BLaER1 (cell line): Measurements from ENCODE around the gene ATRIP.
A peak's percentile ranks its signal among the peaks of the same experiment; 100 is the strongest.

ENCODE experiments used
- H3K27ac ChIP-seq: shearing (Covaris generic); formaldehyde crosslinking; 2 replicates; pipeline ENCODE4 v1.8.1; 2022
- H3K27me3 ChIP-seq: shearing (Covaris generic); formaldehyde crosslinking; 2 replicates; pipeline ENCODE4 v1.8.1; 2022
- H3K36me3 ChIP-seq: shearing (Covaris generic); formaldehyde crosslinking; 2 replicates; pipeline ENCODE4 v1.8.1; 2022
- H3K4me1 ChIP-seq: shearing (Covaris generic); formaldehyde crosslinking; 2 replicates; pipeline ENCODE4 v1.8.1; 2022
- H3K4me2 ChIP-seq: shearing (Covaris generic); formaldehyde crosslinking; 2 replicates; pipeline ENCODE4 v1.8.1; 2022
- H3K4me3 ChIP-seq: shearing (Covaris generic); formaldehyde crosslinking; 2 replicates; pipeline ENCODE4 v1.8.1; 2022
- H3K9ac ChIP-seq: shearing (Covaris generic); formaldehyde crosslinking; 2 replicates; pipeline ENCODE4 v1.8.1; 2022
- H3K9me3 ChIP-seq: shearing (Covaris generic); formaldehyde crosslinking; 2 replicates; pipeline ENCODE4 v1.8.1; 2022
- H4K20me1 ChIP-seq: shearing (Covaris generic); formaldehyde crosslinking; 2 replicates; pipeline ENCODE4 v1.8.1; 2022
- Cebpa-rat ChIP-seq: shearing (Covaris generic); IDR thresholded peaks from 2 replicates; pipeline ENCODE4 v1.8.1; 2022

Gene ATRIP

GRCh38 chr3:48423241-48423882 is 23.2 kb upstream of the ATRIP start:
- Histone ChIP-seq H3K27me3 (no peaks in the 10 kb centered on the region), H3K9ac (peak overlapping the region; percentile 41), H3K9me3 (no peaks in the 10 kb centered on the region), H3K4me1 (peaks cover 66% of the 10 kb centered on the region), H3K27ac (peak overlapping the region; percentile 98; the same call in 1 of the 2 replicates), H3K4me3 (no peak overlapping the region), H3K36me3 (peaks cover 71% of the 10 kb centered on the region), H3K4me2 (peak overlapping the region; percentile 98), H4K20me1 (peaks cover 97% of the 10 kb centered on the region)
- no peak for TF ChIP-seq Cebpa-rat

GRCh38 chr3:48423883-48424695 is 22.4 kb upstream of the ATRIP start:
- Histone ChIP-seq H3K9ac (peak overlapping the region; percentile 98; the same call in 1 of the 2 replicates), H3K9me3 (no peaks in the 10 kb centered on the region), H3K27me3 (no peaks in the 10 kb centered on the region), H3K4me1 (peaks cover 66% of the 10 kb centered on the region), H3K36me3 (peaks cover 64% of the 10 kb centered on the region), H3K27ac (peak overlapping the region; percentile 98), H4K20me1 (peaks cover 90% of the 10 kb centered on the region), H3K4me2 (peak overlapping the region; percentile 98), H3K4me3 (no peak overlapping the region)
- no peak for TF ChIP-seq Cebpa-rat

- no peak for TF ChIP-seq Cebpa-rat
- Histone ChIP-seq H3K4me3 (0 out of 2 replicates have a peak overlapping the region, but pooled peaks have one; percentile 95), H3K9me3 (no peaks in the 10 kb centered on the region), H3K4me2 (peak overlapping the region; percentile 98), H3K9ac (peak overlapping the region; percentile 98), H4K20me1 (peaks cover 77% of the 10 kb centered on the region), H3K27ac (peak overlapping the region; percentile 98), H3K27me3 (no peaks in the 10 kb centered on the region), H3K36me3 (peaks cover 52% of the 10 kb centered on the region), H3K4me1 (peaks cover 72% of the 10 kb centered on the region)
Observed at GRCh38 chr3:48425281-48425812, 21.2 kb upstream of the ATRIP start.

- Histone ChIP-seq H3K9me3 (no peaks in the 10 kb centered on the region), H3K27me3 (no peaks in the 10 kb centered on the region), H3K4me2 (peak overlapping the region; percentile 98), H4K20me1 (peaks cover 66% of the 10 kb centered on the region), H3K9ac (peak overlapping the region; percentile 98), H3K4me3 (peak overlapping the region; percentile 95), H3K4me1 (peaks cover 77% of the 10 kb centered on the region), H3K27ac (peak overlapping the region; percentile 98), H3K36me3 (peaks cover 41% of the 10 kb centered on the region)
- no peak for TF ChIP-seq Cebpa-rat
Observed at GRCh38 chr3:48426401-48426909, 20.1 kb upstream of the ATRIP start.

GRCh38 chr3:48426944-48427629 is 19.4 kb upstream of the ATRIP start:
- no peaks in the 10 kb centered on the region for H3K27me3 ChIP-seq
- peaks cover 36% of the 10 kb centered on the region for H3K36me3 ChIP-seq
- H3K4me2 ChIP-seq: peak overlapping the region; percentile 98
- peak overlapping the region; percentile 98 for H3K27ac ChIP-seq
- peak overlapping the region; percentile 95 for H3K4me3 ChIP-seq
- no peaks in the 10 kb centered on the region for H3K9me3 ChIP-seq
- H3K4me1 ChIP-seq: peaks cover 72% of the 10 kb centered on the region
- H3K9ac ChIP-seq: peak overlapping the region; percentile 98
- no peak for TF ChIP-seq Cebpa-rat
- H4K20me1 ChIP-seq: peaks cover 60% of the 10 kb centered on the region

GRCh38 chr3:48427630-48427962 is 18.9 kb upstream of the ATRIP start:
- Histone ChIP-seq H3K9me3 (no peaks in the 10 kb centered on the region), H3K4me3 (peak overlapping the region; percentile 95), H3K27ac (peak overlapping the region; percentile 98), H3K4me2 (peak overlapping the region; percentile 98), H3K9ac (peak overlapping the region; percentile 98), H3K36me3 (peaks cover 36% of the 10 kb centered on the region), H3K27me3 (no peaks in the 10 kb centered on the region), H4K20me1 (peaks cover 55% of the 10 kb centered on the region), H3K4me1 (peaks cover 67% of the 10 kb centered on the region)
- no peak for TF ChIP-seq Cebpa-rat

- Histone ChIP-seq H3K4me1 (peaks cover 61% of the 10 kb centered on the region), H3K27ac (peak overlapping the region; percentile 98), H4K20me1 (peaks cover 49% of the 10 kb centered on the region)
Observed at GRCh38 chr3:48428088-48428571, 18.4 kb upstream of the ATRIP start.

GRCh38 chr3:48428572-48429316 is 17.8 kb upstream of the ATRIP start:
- Histone ChIP-seq H3K4me1 (peaks cover 55% of the 10 kb centered on the region), H3K27ac (peak overlapping the region; percentile 98), H3K4me3 (peak overlapping the region; percentile 95), H4K20me1 (peaks cover 43% of the 10 kb centered on the region), H3K9ac (peak overlapping the region; percentile 98), H3K4me2 (peak overlapping the region; percentile 98), H3K36me3 (peaks cover 36% of the 10 kb centered on the region), H3K9me3 (no peaks in the 10 kb centered on the region), H3K27me3 (no peaks in the 10 kb centered on the region)
- no peak for TF ChIP-seq Cebpa-rat

More at GRCh38 chr3:48428088-48428571, 18.4 kb upstream of the ATRIP start:
- Histone ChIP-seq H3K9me3 (no peaks in the 10 kb centered on the region), H3K4me2 (peak overlapping the region; percentile 98), H3K9ac (peak overlapping the region; percentile 98), H3K4me3 (peak overlapping the region; percentile 95), H3K36me3 (peaks cover 36% of the 10 kb centered on the region), H3K27me3 (no peaks in the 10 kb centered on the region)
- no peak for TF ChIP-seq Cebpa-rat
